Neural cell (in vitro differentiated cells): ENCODE data around the gene TTLL12. TPM values are rescaled to one million over a fixed set of nuclear protein-coding genes. Genes with fewer than 3 reads are reported as not detected.

Experiments used
- H2AFZ ChIP-seq: fragments of 200-600, 300-800 bp; sonication (generic), shearing (Covaris generic); 2 replicates; pipeline ENCODE4 v1.6.0; 2014; ENCODE audit warnings: low read depth, mild to moderate bottlenecking, antibody characterized with exemption, low read length, moderate library complexity
- H3F3A ChIP-seq: fragments of 200-600 bp; shearing (Covaris generic); 2 replicates; pipeline ENCODE4 v1.6.1; 2016; ENCODE audit warnings: mild to moderate bottlenecking, moderate library complexity, mixed read lengths, antibody characterized with exemption, low read length; ENCODE audit not compliant: insufficient read depth, poor library complexity, severe bottlenecking
- H3K27ac ChIP-seq: fragments of 200-600, 300-800 bp; sonication (generic), shearing (Covaris generic); 2 replicates; pipeline ENCODE4 v1.5.1; 2014; ENCODE audit warnings: mild to moderate bottlenecking, low read length, moderate library complexity
- H3K27me3 ChIP-seq: fragments of 300-800, 200-600 bp; sonication (generic), shearing (Covaris generic); 2 replicates; pipeline ENCODE4 v1.6.0; 2014; ENCODE audit warnings: mild to moderate bottlenecking, low read depth, low read length, moderate library complexity; ENCODE audit not compliant: insufficient read depth
- H3K36me3 ChIP-seq: fragments of 300-800, 200-600 bp; sonication (generic), shearing (Covaris generic); 2 replicates; pipeline ENCODE4 v1.5.1; 2014; ENCODE audit warnings: mild to moderate bottlenecking, antibody characterized with exemption, low read length, moderate library complexity; ENCODE audit not compliant: insufficient read depth
- H3K4me2 ChIP-seq: fragments of 300-800, 200-600 bp; sonication (generic), shearing (Covaris generic); 2 replicates; pipeline ENCODE4 v1.6.0; 2014; ENCODE audit warnings: mild to moderate bottlenecking, low read length
- H3K4me3 ChIP-seq: fragments of 300-800, 200-600 bp; sonication (generic), shearing (Covaris generic); 2 replicates; pipeline ENCODE4 v1.5.1; 2014; ENCODE audit warnings: mild to moderate bottlenecking, low read length, moderate library complexity
- H3K79me2 ChIP-seq: fragments of 200-600 bp; shearing (Covaris generic); replicated peaks from 2 replicates; pipeline ENCODE4 v1.6.0; 2014; ENCODE audit warnings: mild to moderate bottlenecking, low read length, moderate library complexity; ENCODE audit not compliant: insufficient read depth
- H3K9ac ChIP-seq: fragments of 300-800, 200-600 bp; sonication (generic), shearing (Covaris generic); 2 replicates; pipeline ENCODE4 v1.6.1; 2016; ENCODE audit warnings: mild to moderate bottlenecking, low read length, mixed read lengths
- H3K9me2 ChIP-seq: fragments of 200-600 bp; shearing (Covaris generic); 2 replicates; pipeline ENCODE4 v1.6.1; 2016; ENCODE audit warnings: mild to moderate bottlenecking, low read length, mixed read lengths; ENCODE audit not compliant: insufficient read depth
- H3K9me3 ChIP-seq: fragments of 200-600, 300-800 bp; sonication (generic), shearing (Covaris generic); 2 replicates; pipeline ENCODE4 v1.6.1; 2016; ENCODE audit warnings: mild to moderate bottlenecking, mixed run types, low read length, moderate library complexity, mixed read lengths
- H4K20me1 ChIP-seq: fragments of 200-600 bp; shearing (Covaris generic); 2 replicates; pipeline ENCODE4 v1.6.1; 2016; ENCODE audit warnings: mild to moderate bottlenecking, mixed run types; ENCODE audit not compliant: insufficient read depth
- CTCF ChIP-seq: fragments of 450-650 bp; IDR thresholded peaks from 2 replicates; pipeline ENCODE4 v1.5.1; 2014; ENCODE audit warnings: antibody characterized with exemption, mild to moderate bottlenecking, moderate library complexity; ENCODE audit not compliant: poor library complexity, severe bottlenecking
- EP300 ChIP-seq: fragments of 450-650 bp; conservative IDR thresholded peaks from 2 replicates; pipeline ENCODE4 v1.6.1; 2014; ENCODE audit warnings: antibody characterized with exemption, mild to moderate bottlenecking, moderate library complexity; ENCODE audit not compliant: poor library complexity, severe bottlenecking
- EZH2 ChIP-seq: fragments of 200-600, 300-800 bp; shearing (Covaris generic), sonication (generic); IDR thresholded peaks from 2 replicates; pipeline ENCODE4 v1.6.1; 2014; ENCODE audit warnings: antibody characterized with exemption, low read length, borderline replicate concordance, mild to moderate bottlenecking; ENCODE audit not compliant: insufficient read depth, poor library complexity, severe bottlenecking
- MXI1 ChIP-seq: fragments of 450-650 bp; conservative IDR thresholded peaks from 2 replicates; pipeline ENCODE4 v1.6.1; 2014; ENCODE audit warnings: antibody characterized with exemption, mild to moderate bottlenecking; ENCODE audit not compliant: poor library complexity, severe bottlenecking
- POLR2AphosphoS5 ChIP-seq: IDR thresholded peaks from 2 replicates; pipeline ENCODE4 v1.6.1; 2012
- RAD21 ChIP-seq: fragments of 450-650 bp; conservative IDR thresholded peaks from 2 replicates; pipeline ENCODE4 v1.6.1; 2014; ENCODE audit warnings: antibody characterized with exemption, mild to moderate bottlenecking, moderate library complexity
- REST ChIP-seq: IDR thresholded peaks from 2 replicates; pipeline ENCODE4 v1.6.1; 2012; ENCODE audit warnings: borderline replicate concordance
- SMC3 ChIP-seq: fragments of 450-650 bp; conservative IDR thresholded peaks from 2 replicates; pipeline ENCODE4 v1.6.1; 2014; ENCODE audit warnings: antibody characterized with exemption, mild to moderate bottlenecking, moderate library complexity; ENCODE audit not compliant: poor library complexity
- TAF1 ChIP-seq: IDR thresholded peaks from 2 replicates; pipeline ENCODE4 v1.6.1; 2012; ENCODE audit warnings: low read depth
- polyA plus RNA-seq: library from polyadenylated mRNA; depleted of rRNA; stranded (reverse); fragments of >200 nt; gene quantifications from 2 replicates; pipeline ENCODE4 v1.2.3, GENCODE V29; 2014

The TTLL12 gene
- polyA plus RNA-seq, 1 donor from 2014 or later: 22.2 TPM

DNA sequence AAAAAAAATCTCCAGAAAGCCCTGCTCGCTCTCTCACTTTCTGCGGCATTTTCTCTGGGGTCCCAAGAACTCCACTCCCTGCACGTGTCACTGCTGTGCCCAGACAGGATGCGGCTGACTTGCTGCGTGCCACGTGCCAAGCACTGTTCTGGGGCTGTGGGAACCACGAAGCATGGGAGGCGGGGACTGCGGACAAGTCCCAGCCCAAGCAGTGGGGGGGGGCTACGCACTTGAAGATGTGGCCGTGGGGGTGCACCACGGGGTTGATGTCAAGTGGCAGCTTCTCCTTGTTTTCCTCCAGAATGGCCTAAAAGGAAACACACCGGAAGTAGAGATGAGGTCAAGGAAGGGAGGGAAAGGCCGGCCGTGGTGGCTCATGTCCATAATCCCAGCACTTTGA lies 10.8 kb downstream of the TTLL12 start:
- no peak for TF ChIP-seq SMC3
- TF ChIP-seq TAF1: no peak
- no peak for TF ChIP-seq RAD21
- no peak for TF ChIP-seq POLR2AphosphoS5
- TF ChIP-seq EP300: no peak
- no peak for TF ChIP-seq REST
- no peak for TF ChIP-seq EZH2
- Histone ChIP-seq H3K9ac (no peak overlapping the region), H3K27ac (no peak overlapping the region)

GRCh38 chr22:43174941-43175531 lies 11.9 kb downstream of the TTLL12 start:
- H3K4me3 ChIP-seq: no peak overlapping the region
- H3K27ac ChIP-seq: no peak overlapping the region
- no peaks in the 10 kb centered on the region for H3K36me3 ChIP-seq
- TF ChIP-seq TAF1 (no peak), EZH2 (no peak), SMC3 (no peak), POLR2AphosphoS5 (no peak), EP300 (no peak), MXI1 (no peak), REST (no peak), CTCF (no peak), RAD21 (no peak)
- no peak overlapping the region for H2AFZ ChIP-seq
- no peaks in the 10 kb centered on the region for H3F3A ChIP-seq
- H3K4me2 ChIP-seq: no peak overlapping the region
- H3K79me2 ChIP-seq: no peaks in the 10 kb centered on the region
- no peaks in the 10 kb centered on the region for H3K9me3 ChIP-seq
- H3K9me2 ChIP-seq: no peaks in the 10 kb centered on the region
- H3K27me3 ChIP-seq: no peaks in the 10 kb centered on the region
- H4K20me1 ChIP-seq: no peaks in the 10 kb centered on the region
- H3K9ac ChIP-seq: no peak overlapping the region

More for the DNA sequence above, 10.8 kb downstream of the TTLL12 start:
- Histone ChIP-seq H3K9me3 (no peaks in the 10 kb centered on the region), H3K36me3 (no peaks in the 10 kb centered on the region), H3K4me2 (no peak overlapping the region), H3K27me3 (no peaks in the 10 kb centered on the region), H2AFZ (no peak overlapping the region), H3K79me2 (no peaks in the 10 kb centered on the region), H4K20me1 (no peaks in the 10 kb centered on the region), H3F3A (no peaks in the 10 kb centered on the region), H3K4me3 (no peak overlapping the region), H3K9me2 (no peaks in the 10 kb centered on the region)
